Umbilical cord (tissue), 2 donors: ENCODE measurements around the gene ZNF668. TPM values are rescaled to one million over a fixed set of nuclear protein-coding genes. Genes with fewer than 3 reads are reported as not detected.
"Not testable (repeated sequence)": the region's sequence is repeated elsewhere in the genome, so short reads cannot be mapped to it uniquely, and the experiment has no call there.

ENCODE experiments used
- DNase-seq: peaks from one replicate; pipeline ENCODE4 v3.0.0-alpha.2; 2015; ENCODE audit warnings: low spot score
- total RNA-seq: library from RNA; depleted of rRNA; stranded (reverse); fragments of >200 nt; gene quantifications from one replicate; pipeline ENCODE4 v1.2.3, GENCODE V29; 2014; ENCODE audit warnings: low replicate concordance; ENCODE audit not compliant: insufficient read depth

Gene ZNF668
- total RNA-seq, 1 donor from 2014 or later, result 10.6 TPM

DNA sequence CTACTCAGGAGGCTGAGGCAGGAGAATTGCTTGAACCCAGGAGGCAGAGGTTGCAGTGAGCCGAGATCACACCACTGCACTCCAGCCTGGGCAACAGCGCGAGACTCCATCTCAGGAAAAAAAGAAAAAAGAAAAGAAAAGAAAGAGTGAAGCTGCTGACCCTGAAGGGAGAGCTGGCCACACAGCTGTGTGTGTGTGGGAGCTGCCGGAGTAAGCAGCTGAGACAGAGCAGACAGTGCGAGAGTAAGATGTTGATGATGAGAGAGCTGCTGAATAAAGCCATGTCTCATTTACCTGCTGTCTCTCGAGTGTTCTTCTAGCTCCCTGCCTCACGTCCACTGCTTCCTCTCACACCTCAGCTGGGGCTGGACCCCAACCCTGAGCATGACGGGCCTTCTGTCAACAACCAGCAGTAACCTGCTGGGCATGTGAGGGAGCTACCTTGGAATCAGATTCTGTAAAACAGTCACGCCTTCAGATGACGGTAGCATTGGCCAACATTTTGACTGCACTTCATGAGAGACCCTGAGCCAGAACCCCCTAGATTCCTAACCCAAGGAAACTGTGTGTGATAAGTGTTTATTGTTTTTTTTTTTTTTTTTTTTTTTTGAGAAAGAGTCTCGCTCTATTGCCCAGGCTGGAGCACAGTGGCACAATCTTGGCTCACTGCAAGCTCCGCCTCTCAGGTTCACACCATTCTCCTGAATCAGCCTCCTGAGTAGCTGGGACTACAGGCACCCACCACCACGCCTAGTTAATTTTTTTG, 27.0 kb upstream of the ZNF668 start:
- DNase-seq, result not testable (repeated sequence)

DNA sequence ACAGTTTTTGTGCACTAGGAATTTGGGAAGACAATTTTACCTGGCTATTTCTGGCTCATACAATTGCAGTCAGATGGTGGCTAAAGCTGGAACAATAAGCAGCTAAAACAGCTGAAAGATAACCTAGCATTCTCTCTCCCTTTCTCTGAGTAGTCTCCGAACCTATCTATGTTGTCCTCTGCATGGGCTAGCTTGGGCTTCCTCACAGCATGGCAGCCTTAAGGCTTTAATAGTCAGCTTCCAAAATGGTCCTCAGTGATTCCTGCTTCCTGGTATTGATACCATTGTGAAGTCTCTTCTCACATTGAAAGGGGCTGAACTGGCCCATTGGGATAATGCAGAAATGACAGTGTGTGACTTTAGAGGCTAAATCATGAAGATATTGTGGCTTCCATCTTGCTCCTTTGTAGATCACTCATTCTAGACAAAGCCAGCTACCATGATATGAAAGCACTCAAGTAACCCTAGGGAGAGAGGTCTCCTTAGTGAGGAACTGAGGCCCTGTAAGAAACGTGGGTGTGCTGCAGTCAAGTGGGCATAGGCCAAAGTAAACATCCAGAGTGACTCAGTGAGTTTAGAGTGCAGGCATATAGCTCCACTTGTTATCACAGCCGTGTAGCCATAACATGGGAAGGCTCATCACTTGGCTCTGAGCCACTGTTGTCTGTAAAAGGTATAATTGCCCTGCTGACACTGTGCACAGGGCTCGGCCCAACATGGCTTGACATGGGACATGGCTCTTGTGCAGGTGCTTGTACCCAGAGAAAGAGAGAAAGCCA, 26.0 kb upstream of the ZNF668 start:
- no peak for DNase-seq

DNA sequence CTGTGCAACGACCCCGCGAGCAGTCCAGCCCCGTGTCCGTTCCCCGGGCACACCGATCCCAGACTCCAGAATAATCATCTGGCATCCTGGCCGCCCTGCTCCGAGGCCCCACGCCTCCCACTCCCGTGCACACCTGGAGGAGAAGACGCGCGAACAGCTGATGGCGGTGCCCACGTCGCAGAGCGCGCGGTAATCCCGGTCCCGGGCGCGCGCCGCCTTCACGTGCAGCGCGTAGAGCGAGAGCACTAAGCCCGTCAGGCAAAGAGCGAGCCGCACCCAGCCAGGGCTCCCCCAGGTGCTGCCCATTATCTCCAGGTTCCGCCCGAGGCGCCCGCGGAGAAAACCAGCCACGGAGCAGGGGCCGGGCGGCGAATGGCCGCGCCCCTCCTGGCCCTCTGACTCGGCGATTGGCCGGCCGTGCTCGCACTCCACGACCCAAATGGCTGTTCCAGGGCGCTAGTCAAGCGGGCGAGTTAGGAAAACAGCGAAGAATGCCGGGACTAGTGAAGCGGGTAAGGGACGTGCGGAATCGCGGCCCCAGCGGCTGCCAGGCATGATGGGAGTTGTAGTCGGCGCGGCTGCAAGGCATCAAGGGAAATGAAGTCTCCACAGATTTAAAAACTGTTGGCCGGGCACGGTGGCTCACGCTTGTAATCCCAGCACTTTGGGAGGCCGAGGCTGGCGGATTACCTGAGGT, 20.5 kb upstream of the ZNF668 start, which contains the start of gene VKORC1:
Gene VKORC1 (minus strand): TSS at position 374 of the 697 bp plus-strand sequence. CDS start 68 bp downstream, at position 306.
- DNase-seq, result peak; percentile 94

DNA sequence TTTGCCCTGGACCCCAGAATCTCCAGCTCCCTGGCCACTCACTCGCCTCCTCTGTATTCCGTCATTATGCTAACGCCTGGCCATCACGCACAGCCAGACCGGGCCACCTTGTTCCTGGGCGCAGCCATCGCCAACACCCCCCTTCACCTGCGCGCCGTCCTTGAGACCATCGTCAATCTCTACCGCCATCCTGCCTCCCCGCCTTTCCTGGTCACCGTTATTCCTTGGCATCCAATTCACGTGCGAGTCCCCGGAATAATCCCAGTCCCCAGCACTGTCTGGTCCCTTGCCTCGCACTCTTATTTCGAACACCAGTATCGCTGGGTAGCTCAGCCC, 20.0 kb upstream of the ZNF668 start:
- no peak for DNase-seq

DNA sequence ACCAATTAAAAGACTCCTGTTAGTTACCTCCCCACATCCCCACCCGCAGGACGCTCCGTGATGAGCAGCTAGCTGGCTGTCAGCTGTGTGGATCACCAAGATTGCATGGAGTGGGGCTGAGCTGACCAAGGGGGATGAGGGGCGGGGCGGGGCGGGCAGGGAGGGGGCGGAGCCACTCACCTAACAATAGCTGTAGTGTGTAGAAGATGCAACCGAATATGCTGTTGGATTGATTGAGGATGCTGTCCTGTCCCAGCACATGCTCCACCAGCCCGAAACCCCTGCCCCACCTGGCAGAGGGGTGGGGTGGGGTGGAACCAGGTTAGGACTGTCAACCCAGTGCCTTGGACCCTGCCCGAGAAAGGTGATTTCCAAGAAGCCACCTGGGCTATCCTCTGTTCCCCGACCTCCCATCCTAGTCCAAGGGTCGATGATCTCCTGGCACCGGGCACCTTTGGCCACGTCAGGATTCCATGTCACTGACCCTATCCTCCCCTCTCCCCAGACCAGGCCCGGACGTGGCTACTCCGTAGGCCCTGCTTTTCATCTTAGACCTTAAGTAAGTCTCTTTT, 19.2 kb upstream of the ZNF668 start:
- no peak for DNase-seq

DNA sequence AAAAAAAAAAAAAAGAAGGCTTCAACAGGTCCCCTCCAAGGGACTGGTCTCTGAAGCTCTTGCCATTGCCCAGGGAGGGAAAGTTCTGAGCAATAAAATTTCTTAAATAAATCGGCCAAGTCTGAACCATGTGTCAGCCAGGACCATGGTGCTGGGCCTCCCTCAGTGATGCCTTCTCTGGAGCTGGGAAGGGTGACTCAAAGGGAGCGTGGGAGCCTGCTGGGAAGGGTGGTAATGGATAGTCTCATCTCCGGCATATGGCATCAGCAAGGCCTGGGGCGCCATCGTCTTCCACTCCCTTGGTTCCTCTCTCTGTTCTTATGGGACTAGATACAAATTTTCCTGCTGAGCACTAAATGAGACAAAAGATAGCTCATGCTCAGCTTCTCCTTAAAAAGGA, 18.3 kb upstream of the ZNF668 start:
- DNase-seq, result no peak

DNA sequence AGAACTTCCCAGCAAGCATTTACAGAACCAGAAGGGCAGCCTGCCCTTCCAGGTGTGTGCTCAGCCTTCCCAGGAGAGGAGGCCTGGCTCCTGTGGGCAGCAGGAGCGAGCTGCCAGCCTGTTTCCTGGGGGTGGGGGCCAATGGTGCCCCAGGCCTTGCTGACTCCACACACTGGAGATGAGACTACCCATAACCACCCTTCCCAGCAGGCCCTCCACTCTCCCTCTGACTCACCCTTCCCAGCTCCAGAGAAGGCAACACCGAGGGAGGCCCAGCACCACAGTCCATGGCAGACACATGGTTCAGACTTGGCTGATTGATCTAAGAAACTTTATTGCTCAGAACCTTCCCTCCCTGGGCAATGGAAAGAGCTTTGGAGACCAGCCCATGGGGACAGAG, 16.5 kb upstream of the ZNF668 start:
- DNase-seq, result no peak

DNA sequence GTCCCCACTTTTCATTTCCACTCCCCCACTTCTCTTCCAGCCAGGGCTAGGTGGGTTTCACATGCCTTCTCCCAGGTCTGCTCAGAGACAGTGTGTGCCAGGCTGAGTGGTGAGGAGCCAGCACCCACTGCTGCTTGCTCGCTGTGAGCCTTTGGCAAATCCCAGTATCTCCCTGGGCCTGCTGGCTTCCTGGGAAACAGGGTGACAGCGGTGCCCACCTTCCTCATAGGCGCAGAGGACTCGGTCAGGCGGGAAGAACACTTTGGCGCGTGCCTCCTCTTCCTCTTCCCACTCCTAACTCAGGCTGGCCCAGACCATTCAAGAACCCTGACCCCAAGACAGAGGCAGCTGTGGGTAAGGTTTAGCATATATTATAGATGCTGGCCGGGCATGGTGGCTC, 15.2 kb upstream of the ZNF668 start:
- no peak for DNase-seq

DNA sequence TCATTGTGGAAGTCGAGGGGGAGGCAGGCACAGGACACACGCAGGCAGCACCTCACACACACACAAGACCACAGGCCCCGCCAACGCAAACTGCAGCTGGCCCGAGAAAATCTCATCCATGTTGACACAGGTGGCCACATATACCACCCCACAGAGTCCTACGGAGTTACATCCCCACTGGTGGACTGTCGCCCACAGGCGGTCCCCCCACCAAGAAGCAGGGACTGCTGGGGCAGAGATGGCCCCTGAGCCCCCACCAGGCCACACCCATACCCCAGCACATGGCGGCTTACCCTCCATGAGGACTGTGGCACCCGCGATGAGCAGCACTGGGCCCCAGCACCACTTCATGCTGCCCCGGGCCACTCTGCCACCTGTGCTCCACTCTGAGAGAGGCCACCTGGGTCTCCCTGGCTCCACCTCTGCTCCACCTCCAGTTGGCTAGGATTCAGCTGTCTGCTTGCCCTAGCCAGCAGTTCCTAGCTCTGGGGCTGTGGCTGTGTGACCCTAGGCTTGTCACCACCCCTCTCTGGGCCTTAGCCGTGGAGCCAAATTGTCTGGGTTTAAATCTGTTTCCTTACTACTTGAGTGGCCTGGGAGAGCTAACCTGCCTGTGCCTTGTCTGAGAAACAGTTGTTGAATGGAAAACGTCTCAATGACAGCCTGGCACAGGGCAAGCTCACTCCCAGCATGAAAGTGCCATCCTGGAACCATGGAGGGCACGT, 14.6 kb upstream of the ZNF668 start, which contains the start of gene PRSS53:
Gene PRSS53 (minus strand): TSS at position 485 of the 725 bp plus-strand sequence. CDS start 134 bp downstream, at position 351.
- no peak for DNase-seq

DNA sequence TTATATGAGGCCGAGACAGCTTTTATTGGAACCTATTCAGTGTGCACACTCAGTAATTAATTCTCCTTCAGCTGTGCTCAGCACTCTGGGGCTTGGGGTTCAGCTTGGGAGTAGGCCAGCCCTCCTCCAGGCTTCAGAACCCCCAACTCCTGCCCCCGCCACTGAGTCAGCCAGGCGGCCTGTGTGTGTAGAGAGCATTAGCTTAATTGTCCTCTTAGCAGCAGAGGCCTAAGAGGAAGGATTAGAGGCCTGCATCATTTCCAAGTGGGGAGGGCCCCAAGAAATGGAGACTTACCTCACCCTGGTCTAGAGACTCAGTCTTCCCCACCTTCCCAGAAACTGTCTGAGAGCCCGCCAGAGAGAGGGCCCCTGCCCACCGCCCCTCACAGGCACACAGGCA, 13.9 kb upstream of the ZNF668 start:
- DNase-seq, result no peak

DNA sequence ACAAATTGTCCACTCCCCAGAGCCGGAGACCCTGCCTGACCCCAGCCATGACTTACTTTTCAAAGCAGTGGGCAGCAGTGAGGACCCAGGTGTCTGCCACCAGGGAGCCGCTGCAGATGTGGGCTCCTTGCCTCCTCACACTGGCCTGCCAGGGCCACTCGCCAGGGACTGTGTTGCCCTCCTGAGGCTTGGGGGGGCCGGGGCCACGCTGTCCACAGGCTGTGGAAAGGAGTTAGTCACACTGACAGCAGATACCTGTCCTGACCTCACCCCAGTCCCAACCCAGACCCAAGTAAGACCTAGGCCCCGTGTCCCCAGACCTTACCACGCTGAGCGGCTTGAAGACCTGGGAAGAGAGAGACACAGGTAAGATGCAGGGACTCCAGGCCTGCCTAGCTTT, 13.4 kb upstream of the ZNF668 start:
- DNase-seq, result no peak

DNA sequence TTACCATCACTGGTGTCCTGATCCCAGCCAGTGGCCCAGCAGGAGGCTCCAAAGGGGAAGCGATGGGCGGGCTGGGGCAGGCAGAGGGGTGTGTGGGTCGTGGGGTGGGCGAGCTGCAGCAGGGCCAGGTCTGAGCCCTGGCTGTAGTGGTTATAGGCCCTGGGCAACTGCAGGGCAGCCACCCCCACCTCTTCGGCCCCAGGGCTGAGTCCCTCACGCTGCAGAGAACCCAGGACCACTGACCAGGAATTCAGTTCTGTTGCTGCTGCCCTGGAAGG, 12.5 kb upstream of the ZNF668 start:
- DNase-seq, result no peak

DNA sequence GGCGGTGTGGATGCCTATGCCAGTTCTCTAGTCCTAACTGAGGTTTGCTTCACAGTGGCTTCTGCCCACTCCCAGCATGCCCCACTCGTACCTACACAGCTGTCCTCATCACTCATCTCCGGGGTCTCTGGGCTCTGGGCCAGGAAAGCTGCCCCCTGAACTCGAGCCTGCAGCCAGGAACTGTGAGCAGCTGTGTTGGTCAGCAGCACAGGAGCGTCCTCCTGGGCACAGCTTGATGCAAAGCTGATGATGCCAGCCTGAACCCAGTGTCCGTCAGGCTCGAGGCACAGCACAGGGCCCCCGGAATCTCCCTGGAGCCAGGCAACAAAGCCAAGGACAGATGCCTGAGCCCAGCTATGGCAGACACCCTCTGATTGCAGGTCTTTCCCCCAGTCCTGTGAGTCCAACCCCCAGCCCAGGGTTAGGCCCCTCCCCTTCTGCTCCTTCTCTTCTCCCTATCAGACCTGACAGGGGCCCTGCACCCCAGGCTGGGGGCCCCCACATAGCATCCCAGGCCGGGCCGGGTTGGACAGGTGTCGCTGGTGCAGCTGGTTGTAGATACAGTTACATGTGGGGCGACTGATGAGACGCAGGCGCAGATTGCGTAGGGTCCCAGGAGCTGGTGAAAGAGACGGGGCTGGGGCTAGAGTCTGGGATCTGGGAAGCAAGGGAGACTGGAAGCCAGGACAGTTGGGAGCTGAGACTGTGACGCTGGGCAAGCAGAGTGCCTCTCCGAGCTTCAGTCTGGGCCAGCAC, 12.0 kb upstream of the ZNF668 start:
- no peak for DNase-seq

DNA sequence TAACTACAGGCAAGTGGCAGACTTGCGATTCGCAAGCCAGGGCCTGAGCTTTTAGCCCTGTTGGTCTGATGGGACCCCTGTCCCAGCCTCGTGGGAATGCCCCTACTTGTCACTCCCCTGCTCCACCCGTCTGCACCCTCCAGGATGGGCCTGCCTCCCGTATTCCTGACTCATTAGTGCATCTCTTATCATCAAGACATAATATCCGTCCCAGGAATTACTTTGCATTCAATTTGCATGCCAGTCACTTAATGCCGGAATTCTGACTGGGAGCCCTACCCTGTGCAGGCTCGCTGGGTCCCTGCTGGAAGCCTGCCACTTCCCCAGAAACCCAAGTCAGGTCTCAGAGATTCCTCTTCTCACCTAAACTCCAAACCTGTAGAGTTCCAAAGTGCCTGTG, 11.4 kb upstream of the ZNF668 start:
- no peak for DNase-seq

DNA sequence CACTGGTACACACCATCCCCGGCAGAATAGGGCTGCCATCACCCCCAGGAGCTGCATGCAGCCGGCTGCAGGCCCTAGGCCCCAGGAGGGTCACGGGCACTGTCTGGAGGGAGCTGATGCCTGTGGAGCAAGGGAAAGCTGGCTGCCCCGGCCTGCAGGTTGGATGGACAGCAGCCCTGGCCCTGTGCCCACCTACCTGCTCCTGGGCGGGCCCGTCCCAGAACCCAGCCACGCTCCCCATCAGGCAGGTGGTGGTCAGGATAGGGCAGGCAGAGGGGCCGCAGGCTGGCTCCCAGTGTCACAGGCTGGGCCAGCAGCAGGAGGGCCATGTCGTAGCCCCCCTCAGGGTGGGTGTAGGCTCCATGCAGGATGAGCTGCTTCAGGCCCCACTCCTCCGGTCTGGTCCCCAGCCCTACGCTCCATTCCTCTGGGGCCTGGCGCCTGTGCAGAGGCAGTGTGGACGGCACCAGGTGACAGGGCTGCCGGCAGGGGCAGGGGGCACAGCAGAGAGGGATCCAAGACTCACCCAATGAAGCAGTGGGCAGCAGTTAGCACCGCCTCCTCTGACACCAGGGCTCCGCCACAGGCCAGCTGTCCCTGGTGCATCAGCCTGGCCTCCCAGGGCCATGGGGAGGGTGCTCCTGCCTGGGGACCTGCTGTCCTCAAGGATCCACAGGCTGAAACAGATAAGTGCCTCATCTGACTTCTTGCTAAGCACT, 10.7 kb upstream of the ZNF668 start:
- no peak for DNase-seq

DNA sequence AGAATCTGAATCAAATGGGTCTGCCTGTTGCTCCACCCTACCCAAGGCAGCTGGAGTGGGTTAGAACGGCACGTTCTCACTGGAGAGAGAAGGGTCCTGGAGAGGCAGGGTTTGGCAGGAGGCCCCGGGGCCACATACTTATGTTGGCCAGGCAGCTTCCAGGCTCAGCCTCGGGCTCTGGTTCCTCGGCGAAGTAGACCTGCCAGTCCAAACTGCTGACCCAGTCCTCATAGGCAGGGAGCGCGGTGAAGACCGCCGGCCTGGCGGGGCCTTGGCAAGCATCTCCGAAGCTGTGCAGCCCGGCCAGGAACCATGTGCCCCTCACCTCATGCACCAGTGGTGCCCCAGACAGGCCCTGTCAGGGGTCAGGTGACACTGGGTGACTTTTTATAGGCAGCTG, 9.9 kb upstream of the ZNF668 start:
- no peak for DNase-seq

DNA sequence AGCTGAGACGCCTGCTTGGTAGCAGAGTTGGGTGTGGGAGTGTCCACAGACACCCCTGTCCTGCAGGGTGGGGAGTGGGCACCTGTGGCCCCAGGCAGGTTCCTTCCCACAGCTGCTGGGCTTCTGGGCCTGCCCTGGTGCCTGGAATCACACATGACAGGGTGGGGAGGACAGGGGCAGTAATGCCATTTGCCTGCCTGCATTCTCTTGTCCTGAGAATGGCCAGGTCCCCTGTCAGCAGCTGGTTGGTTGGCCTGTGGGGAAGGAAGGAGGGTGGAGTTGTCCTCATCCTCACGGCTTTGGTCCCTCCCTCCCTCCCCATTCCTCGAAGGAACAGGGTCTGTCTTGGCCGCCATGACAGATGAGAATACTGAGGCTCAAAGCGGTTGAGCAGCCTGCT, 9.5 kb upstream of the ZNF668 start:
- no peak for DNase-seq

DNA sequence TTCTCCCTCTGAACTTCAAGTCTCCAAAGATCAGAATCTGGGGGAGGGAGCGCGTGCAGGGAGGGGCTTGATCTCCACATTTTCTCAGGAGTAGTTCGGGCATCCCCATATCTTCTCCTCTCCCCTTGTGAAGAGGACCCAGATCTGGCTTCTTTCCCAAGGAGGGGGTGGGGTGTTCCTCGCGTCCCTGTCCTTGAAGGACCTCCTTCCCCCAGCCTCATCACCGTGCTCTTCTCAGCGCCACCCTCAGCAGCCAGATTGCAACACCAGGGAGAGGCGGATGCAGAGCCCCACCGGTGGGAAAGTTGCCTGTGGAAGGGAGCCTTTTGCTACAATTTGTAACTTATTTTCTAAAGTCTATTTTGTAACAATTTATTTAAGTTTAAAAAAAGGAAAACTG, 9.0 kb upstream of the ZNF668 start:
- no peak for DNase-seq

DNA sequence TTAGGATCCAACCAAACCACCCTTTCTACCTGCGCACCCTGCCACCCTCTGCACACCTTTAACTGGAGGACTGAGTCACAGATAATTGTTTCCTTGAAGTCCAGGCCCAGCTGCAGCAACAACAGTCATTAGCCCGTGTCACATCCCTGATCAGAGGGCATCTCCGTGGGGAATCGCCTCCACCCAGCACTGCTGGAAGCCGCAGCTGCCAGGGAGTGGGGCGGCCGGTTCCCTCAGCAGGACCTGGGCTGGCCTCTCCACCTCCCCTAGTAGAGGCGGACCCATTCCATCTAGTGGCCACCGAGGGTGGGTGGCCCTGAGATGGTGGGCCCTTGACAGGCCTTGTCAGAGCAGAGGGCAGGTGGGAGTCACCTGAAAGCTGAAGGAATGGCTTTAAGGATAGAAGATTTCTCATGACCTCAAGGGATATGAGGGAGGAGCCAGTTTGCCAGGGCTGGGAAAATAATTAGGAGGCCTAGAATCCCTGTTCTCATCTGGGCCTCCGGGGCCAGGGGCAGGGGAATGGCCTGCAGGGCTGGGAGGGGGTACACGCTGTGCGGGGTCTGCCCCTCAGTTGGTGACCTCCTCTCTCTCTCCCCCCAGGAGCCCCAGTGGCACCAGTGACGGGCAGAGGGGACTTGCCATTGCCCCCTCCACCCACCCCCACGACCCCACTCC, 8.5 kb upstream of the ZNF668 start:
- DNase-seq, result no peak
